Measurements from ENCODE around the gene MYO3B. TPM values are rescaled to one million over a fixed set of nuclear protein-coding genes. Genes with fewer than 3 reads are reported as not detected.

MYO3B gene
- total RNA-seq, 1 donor from 2014 or later, result 9.1 TPM

- Mint-ChIP-seq H3K4me1 (no peaks in the 10 kb centered on the region), H3K27ac (no peak overlapping the region), H3K36me3 (peaks cover 10% of the 10 kb centered on the region), H3K4me3 (no peak overlapping the region), H3K27me3 (ENCODE audit: low read depth) (peaks cover 2% of the 10 kb centered on the region), H3K9me3 (peaks cover 11% of the 10 kb centered on the region)
- DNase-seq (ENCODE audit: low spot score in 2 of 2, unreplicated experiment in 2 of 2), result no peak
- TF ChIP-seq, protein P1, sequence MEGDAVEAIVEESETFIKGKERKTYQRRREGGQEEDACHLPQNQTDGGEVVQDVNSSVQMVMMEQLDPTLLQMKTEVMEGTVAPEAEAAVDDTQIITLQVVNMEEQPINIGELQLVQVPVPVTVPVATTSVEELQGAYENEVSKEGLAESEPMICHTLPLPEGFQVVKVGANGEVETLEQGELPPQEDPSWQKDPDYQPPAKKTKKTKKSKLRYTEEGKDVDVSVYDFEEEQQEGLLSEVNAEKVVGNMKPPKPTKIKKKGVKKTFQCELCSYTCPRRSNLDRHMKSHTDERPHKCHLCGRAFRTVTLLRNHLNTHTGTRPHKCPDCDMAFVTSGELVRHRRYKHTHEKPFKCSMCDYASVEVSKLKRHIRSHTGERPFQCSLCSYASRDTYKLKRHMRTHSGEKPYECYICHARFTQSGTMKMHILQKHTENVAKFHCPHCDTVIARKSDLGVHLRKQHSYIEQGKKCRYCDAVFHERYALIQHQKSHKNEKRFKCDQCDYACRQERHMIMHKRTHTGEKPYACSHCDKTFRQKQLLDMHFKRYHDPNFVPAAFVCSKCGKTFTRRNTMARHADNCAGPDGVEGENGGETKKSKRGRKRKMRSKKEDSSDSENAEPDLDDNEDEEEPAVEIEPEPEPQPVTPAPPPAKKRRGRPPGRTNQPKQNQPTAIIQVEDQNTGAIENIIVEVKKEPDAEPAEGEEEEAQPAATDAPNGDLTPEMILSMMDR (IDR thresholded peaks at IDR 0.05; ENCODE audit: unreplicated experiment), result no peak
These were observed 376.5 kb downstream of the MYO3B start for GRCh38 chr2:170554278-170554955.

DNA sequence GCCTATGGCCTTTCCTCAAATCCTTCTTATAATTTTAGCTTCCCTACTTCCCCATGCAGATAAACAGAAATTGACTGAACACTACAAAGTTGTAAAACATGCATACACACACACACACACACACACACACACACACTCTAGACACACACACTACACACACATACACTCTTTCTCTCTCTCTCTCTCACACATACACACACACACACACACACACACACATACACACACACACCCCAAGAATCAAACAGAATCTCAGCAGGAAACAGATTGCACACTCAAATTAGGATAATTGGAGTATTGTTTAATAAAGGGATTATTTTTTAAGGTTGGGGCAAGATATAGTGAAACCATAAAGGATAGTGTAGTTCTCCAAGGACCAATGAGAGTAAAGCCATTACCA, 385.0 kb downstream of the MYO3B start:
- H3K9me3 Mint-ChIP-seq, result no peaks in the 10 kb centered on the region
- H3K36me3 Mint-ChIP-seq, result no peaks in the 10 kb centered on the region
- TF ChIP-seq, protein P1 (IDR thresholded peaks at IDR 0.05; ENCODE audit: unreplicated experiment), result no peak
- H3K4me1 Mint-ChIP-seq, result peaks cover 5% of the 10 kb centered on the region
- no peak overlapping the region for H3K4me3 Mint-ChIP-seq
- no peak overlapping the region for H3K27ac Mint-ChIP-seq
- no peak for DNase-seq (ENCODE audit: low spot score in 2 of 2, unreplicated experiment in 2 of 2)
- no peaks in the 10 kb centered on the region for H3K27me3 Mint-ChIP-seq (ENCODE audit: low read depth)

GRCh38 chr2:170563401-170563800, 385.5 kb downstream of the MYO3B start:
- no peaks in the 10 kb centered on the region for H3K9me3 Mint-ChIP-seq
- H3K36me3 Mint-ChIP-seq, result no peaks in the 10 kb centered on the region
- no peaks in the 10 kb centered on the region for H3K27me3 Mint-ChIP-seq (ENCODE audit: low read depth)
- no peak overlapping the region for H3K4me3 Mint-ChIP-seq
- no peak overlapping the region for H3K27ac Mint-ChIP-seq
- peaks cover 5% of the 10 kb centered on the region for H3K4me1 Mint-ChIP-seq
- TF ChIP-seq, protein P1 (IDR thresholded peaks at IDR 0.05; ENCODE audit: unreplicated experiment), result no peak
- DNase-seq (ENCODE audit: low spot score in 2 of 2, unreplicated experiment in 2 of 2), result no peak

DNA sequence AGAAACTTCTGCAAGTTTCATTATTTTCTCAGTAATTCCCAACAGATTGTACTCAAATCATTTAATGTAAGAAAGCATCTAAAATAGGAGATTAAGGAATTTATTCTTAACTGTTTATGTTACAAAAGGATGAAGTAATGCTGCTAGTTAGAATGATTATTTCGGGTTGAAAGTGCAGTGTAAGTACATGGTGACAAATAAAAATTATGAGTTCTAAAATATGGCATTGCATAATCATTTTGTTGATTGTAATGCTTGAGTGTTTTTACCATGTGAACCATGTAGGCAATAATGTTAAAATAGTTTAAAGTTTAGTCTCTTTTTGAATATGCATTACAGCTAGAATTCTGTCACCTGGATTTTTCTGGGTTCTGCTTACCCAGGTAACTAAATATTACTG, 388.2 kb downstream of the MYO3B start:
- no peaks in the 10 kb centered on the region for H3K36me3 Mint-ChIP-seq
- no peak overlapping the region for H3K4me3 Mint-ChIP-seq
- no peak for DNase-seq (ENCODE audit: low spot score in 2 of 2, unreplicated experiment in 2 of 2)
- H3K27ac Mint-ChIP-seq, result no peak overlapping the region
- peaks cover 10% of the 10 kb centered on the region for H3K4me1 Mint-ChIP-seq
- peaks cover 4% of the 10 kb centered on the region for H3K27me3 Mint-ChIP-seq (ENCODE audit: low read depth)
- no peaks in the 10 kb centered on the region for H3K9me3 Mint-ChIP-seq
- TF ChIP-seq, protein P1 (IDR thresholded peaks at IDR 0.05; ENCODE audit: unreplicated experiment), result no peak

DNA sequence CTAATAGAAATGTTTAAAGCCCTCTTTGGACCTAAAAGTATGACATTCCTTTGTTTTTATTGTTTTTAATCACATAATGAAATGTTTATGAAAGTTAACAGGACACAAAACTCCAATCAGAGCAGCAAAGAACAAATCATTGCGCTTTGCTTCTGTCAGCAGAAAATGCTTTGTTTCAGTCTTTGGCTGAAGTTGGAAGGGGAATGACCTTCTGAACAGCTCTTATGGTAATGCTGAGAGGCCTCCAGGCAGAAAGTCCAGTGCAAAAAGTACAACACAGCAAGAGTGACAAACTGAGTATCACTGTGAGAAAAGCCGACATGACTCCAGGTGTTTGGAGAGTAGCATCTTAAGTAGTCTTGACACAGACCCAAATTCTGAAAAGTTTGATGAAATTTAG, 389.5 kb downstream of the MYO3B start:
- Mint-ChIP-seq H3K27me3 (ENCODE audit: low read depth) (peaks cover 4% of the 10 kb centered on the region), H3K36me3 (no peaks in the 10 kb centered on the region), H3K4me1 (peaks cover 15% of the 10 kb centered on the region), H3K9me3 (no peaks in the 10 kb centered on the region), H3K27ac (no peak overlapping the region), H3K4me3 (no peak overlapping the region)
- TF ChIP-seq, protein P1 (IDR thresholded peaks at IDR 0.05; ENCODE audit: unreplicated experiment), result no peak
- no peak for DNase-seq (ENCODE audit: low spot score in 2 of 2, unreplicated experiment in 2 of 2)
